Endothelial cell of umbilical vein (primary cell): Measurements from ENCODE around the gene TLE3. TPM values are rescaled to one million over a fixed set of nuclear protein-coding genes. Genes with fewer than 3 reads are reported as not detected.

Experiments used
- BruUV-seq: library from RNA; stranded (reverse); fragments of 400-500 nt; replicated peaks from 2 replicates; lab custom pipeline; 2021; lab: Mats Ljungman, UMichigan
- CTCF ChIA-PET: fragments of 300-600, 350-600 bp; sonication (Branson Sonifier 250); formaldehyde crosslinking; loops from one replicate; lab custom pipeline; 2021; ENCODE audit warnings: antibody characterized with exemption, inconsistent platforms; lab: Charles Lee
- POLR2A ChIA-PET: fragments of 300-600, 350-600 bp; sonication (Branson Sonifier 250); formaldehyde crosslinking; loops from one replicate; lab custom pipeline; 2021; ENCODE audit warnings: antibody characterized with exemption, inconsistent platforms; lab: Charles Lee
- DNase-seq: peaks from one replicate; pipeline ENCODE4 v3.0.0-alpha.2; 2011; ENCODE audit warnings: low read depth, low spot score
- FAIRE-seq: peaks from 2 replicates; lab custom pipeline; 2011; peaks lifted over from hg19 to GRCh38; lab: Jason Lieb, UNC
- H2AFZ ChIP-seq: 2 replicates; pipeline ENCODE4 v1.6.0; 2012; ENCODE audit warnings: low read depth, low read length, control low read depth, inconsistent platforms
- H3K27ac ChIP-seq: 2 replicates; pipeline ENCODE4 v1.5.1; 2011; ENCODE audit warnings: low read depth, mild to moderate bottlenecking, control low read depth, low read length, moderate library complexity; ENCODE audit not compliant: insufficient read depth
- H3K27me3 ChIP-seq, 2 experiments: 2 replicates each; pipeline versions ENCODE4 v1.6.0 to v1.6.1; 2011; ENCODE audit warnings: low read length in 2 of 2, mixed read lengths in 1 of 2; ENCODE audit not compliant: control insufficient read depth in 2 of 2, insufficient read depth in 2 of 2
- H3K36me3 ChIP-seq, 2 experiments: 2 replicates in 1 of 2; 3 replicates in 1 of 2; pipeline ENCODE4 v1.5.1; 2011; ENCODE audit warnings: low read length in 2 of 2, mild to moderate bottlenecking in 1 of 2, moderate library complexity in 1 of 2; ENCODE audit not compliant: control insufficient read depth in 2 of 2, insufficient read depth in 2 of 2; ENCODE audit errors: extremely low read depth in 1 of 2
- H3K4me1 ChIP-seq: 3 replicates; pipeline ENCODE4 v1.5.1; 2011; ENCODE audit warnings: mild to moderate bottlenecking, low read length; ENCODE audit not compliant: control insufficient read depth, insufficient read depth; ENCODE audit errors: extremely low read depth
- H3K4me2 ChIP-seq: 2 replicates; pipeline ENCODE4 v1.6.1; 2011; ENCODE audit warnings: low read length, control low read depth, mixed read lengths; ENCODE audit not compliant: insufficient read depth
- H3K4me3 ChIP-seq, 3 experiments: fragments of 200-600 bp in 1 of 3; sonication (generic), shearing (Covaris generic) in 1 of 3; replicated peaks in 1 of 3; 2 replicates each; pipeline ENCODE4 v1.5.1; 2011 to 2016; ENCODE audit warnings: control low read depth in 3 of 3, low read length in 3 of 3, mild to moderate bottlenecking in 2 of 3, inconsistent platforms in 1 of 3, low read depth in 1 of 3, moderate library complexity in 1 of 3; ENCODE audit not compliant: insufficient read depth in 1 of 3
- H3K79me2 ChIP-seq: 2 replicates; pipeline ENCODE4 v1.6.0; 2012; ENCODE audit warnings: low read length, inconsistent platforms; ENCODE audit not compliant: control insufficient read depth, insufficient read depth
- H3K9ac ChIP-seq: replicated peaks from 2 replicates; pipeline ENCODE3; 2011; ENCODE audit warnings: low read length, control low read depth; ENCODE audit not compliant: insufficient read depth; ENCODE audit errors: extremely low read depth
- H3K9me1 ChIP-seq: replicated peaks from 3 replicates; pipeline ENCODE4 v1.6.0; 2011; ENCODE audit warnings: mild to moderate bottlenecking, low read length; ENCODE audit not compliant: control insufficient read depth, insufficient read depth; ENCODE audit errors: extremely low read depth
- H3K9me3 ChIP-seq: replicated peaks from 2 replicates; pipeline ENCODE4 v1.5.1; 2012; ENCODE audit warnings: low read length, inconsistent platforms; ENCODE audit not compliant: control insufficient read depth, insufficient read depth
- H4K20me1 ChIP-seq: replicated peaks from 2 replicates; pipeline ENCODE3; 2011; ENCODE audit warnings: mild to moderate bottlenecking, low read length; ENCODE audit not compliant: control insufficient read depth, insufficient read depth; ENCODE audit errors: extremely low read depth
- CTCF ChIP-seq, 2 donors: IDR thresholded peaks; 1 replicate in 1 of 2; 2 replicates in 1 of 2; pipeline ENCODE4 v1.5.1; 2011; ENCODE audit warnings: low read length in 2 of 2, mild to moderate bottlenecking in 2 of 2, moderate library complexity in 2 of 2, control low read depth in 1 of 2, inconsistent platforms in 1 of 2, low read depth in 1 of 2; ENCODE audit not compliant: insufficient read depth in 1 of 2; ENCODE audit errors: extremely low read depth in 1 of 2
- MYC ChIP-seq: IDR thresholded peaks from one replicate; pipeline ENCODE4 v1.6.1; 2011; ENCODE audit warnings: mild to moderate bottlenecking, low read depth, low read length
- dilution Hi-C: fragments of 300-500 bp; cut with MboI; formaldehyde crosslinking; loops from one replicate; pipeline ENCODE4 v1.15.0; 2019; ENCODE audit warnings: low sequenced_read_pairs; ENCODE audit not compliant: extremely low pct_ligation_motif_present
- intact Hi-C: fragments of 100-400 bp; cut with micrococcal nuclease; formaldehyde crosslinking; loops from one replicate; pipeline ENCODE4 v1.10.0; 2022
- polyA plus RNA-seq, 4 experiments: library from polyadenylated mRNA; depleted of rRNA in 3 of 4; stranded (reverse) in 3 of 4; unstranded in 1 of 4; fragments of >200 nt; gene quantifications; 2 replicates each; pipeline versions ENCODE4 v1.2.1 to v1.2.3, GENCODE V29; 2011 to 2012; ENCODE audit warnings: missing spikeins in 1 of 4
- total RNA-seq: library from RNA; stranded (reverse); gene quantifications from 2 replicates; pipeline ENCODE4 v1.2.3, GENCODE V29; 2021

Gene TLE3
- total and polyA plus RNA-seq, 2 donors (not counting 3 experiments of a cell fraction or from before 2014, with no cell fraction given): 40.5 to 56.9 TPM

- Histone ChIP-seq H3K9ac (peak overlapping the region; percentile 18), H3K9me1 (no peaks in the 10 kb centered on the region), H3K4me2 (peak overlapping the region; percentile 84), H4K20me1 (no peaks in the 10 kb centered on the region), H3K4me3 (peak overlapping the region; percentile 11 to 23 (median 22)), H3K4me1 (peaks cover 27% of the 10 kb centered on the region), H3K27me3 (peaks cover 3 to 7% of the 10 kb centered on the region in 2 experiments), H3K79me2 (peaks cover 18% of the 10 kb centered on the region), H2AFZ (peak overlapping the region; percentile 75), H3K36me3 (no peaks in the 10 kb centered on the region), H3K9me3 (no peaks in the 10 kb centered on the region), H3K27ac (no peak overlapping the region)
- ChIA-PET CTCF (interaction anchor here (0.7 to 5.7 kb wide), 16 partner anchors 8 to 634 kb away, joined by 3 to 60 read pairs (median 4); no protein-coding TSS in a partner anchor), POLR2A (interaction anchor here (0.7 to 3.1 kb wide), 4 partner anchors 11 to 647 kb away, joined by 4 to 26 read pairs (median 8); no protein-coding TSS in a partner anchor)
- DNase-seq (peak; percentile 53), FAIRE-seq (no peak)
- dilution Hi-C loops (no loop called here), intact Hi-C loops (loop anchor here (1.0 to 5.0 kb wide), 2 partner anchors 11 to 82 kb away; no protein-coding TSS in a partner anchor)
- TF ChIP-seq MYC (no peak), CTCF (IDR thresholded peaks at IDR 0.05; ENCODE audit: extremely low read depth in 1 of 2, insufficient read depth in 1 of 2, low read depth in 1 of 2, low read length in 2 of 2) (peak; percentile 43 to 51)
- no TSS peak for BruUV-seq
Observed at GRCh38 chr15:70100474-70101341, 3.0 kb upstream of the TLE3 start.
